ENCODE data around the gene ADTRP.

The ADTRP gene

DNA sequence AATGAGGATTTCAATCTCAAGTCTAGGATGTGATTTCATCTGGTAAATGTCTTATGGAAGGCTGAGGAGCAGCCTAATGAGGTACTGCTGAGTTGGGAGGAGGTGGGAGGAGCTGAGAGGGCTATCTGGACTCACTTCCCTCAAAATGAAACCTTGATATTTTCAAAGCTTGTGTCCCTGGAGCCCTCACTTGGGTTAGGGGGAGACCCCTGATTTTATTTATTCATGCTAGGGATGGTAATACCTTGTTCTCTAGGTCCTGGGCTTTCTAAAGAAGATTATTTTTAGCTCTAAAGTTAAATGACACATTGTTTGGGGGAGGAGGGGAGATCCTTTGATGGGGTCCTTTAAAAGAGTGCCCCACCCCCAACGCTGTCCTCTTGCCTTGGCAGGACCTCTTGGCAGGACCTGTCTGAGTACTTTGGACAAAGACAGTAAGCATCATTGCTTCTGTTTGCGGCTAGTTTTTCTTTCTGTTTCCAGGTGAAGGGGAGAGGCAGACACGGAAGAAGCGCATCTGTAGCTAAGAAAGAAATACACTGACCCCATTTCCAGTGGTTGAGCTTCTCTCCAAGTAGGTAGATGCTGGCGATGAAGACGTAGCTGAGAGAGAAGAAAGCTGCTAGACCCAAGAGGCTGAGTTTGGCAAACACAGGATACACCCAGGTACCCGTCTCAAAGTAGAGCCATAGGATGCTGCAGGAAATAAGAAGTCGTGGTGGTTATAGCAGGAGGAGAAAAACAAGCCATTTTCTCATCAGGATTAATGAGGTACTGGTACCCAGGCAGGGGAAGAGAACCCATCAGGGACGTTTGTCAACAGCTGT, 55.6 kb downstream of the ADTRP start:
- DNase-seq: no peak

DNA sequence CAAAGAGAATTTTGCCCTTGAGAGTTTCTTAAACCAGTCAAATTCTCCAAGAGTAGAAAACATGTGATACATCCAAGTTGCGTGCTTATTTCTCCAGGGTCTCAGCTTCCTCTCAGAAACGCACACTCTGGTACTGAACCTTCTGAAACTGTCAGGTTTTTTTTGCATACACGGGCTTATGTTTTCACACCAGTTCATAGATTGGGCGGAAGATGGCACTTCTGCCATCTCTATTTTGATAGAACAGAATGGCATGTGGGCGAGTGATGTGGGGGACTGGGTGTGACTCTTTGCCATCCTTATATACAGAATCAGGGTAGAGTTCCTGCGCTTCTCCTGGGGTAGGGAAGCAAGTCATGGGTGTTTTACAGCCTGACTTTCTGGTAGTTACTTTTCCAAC, 56.4 kb downstream of the ADTRP start:
- no peak for DNase-seq

DNA sequence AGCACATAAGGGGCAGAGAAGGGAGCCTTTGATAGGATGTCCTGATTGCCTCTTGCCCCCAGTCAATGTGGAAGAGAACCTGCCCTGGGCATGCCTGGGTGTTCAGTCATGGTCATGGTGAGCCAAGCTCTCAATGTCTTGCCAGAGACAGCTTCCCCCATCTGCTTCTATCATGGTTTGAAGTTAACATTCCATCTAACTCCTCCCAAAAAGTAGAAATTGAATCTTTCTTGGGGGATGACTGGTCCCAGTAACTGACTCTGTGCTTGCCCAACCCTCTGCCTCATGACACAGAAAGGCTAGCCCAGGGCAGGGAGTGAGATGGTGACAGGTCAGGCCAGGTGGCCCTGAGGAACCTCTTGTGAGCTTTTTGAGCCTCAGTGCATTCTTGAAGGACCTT, 60.1 kb downstream of the ADTRP start:
- DNase-seq: no peak

DNA sequence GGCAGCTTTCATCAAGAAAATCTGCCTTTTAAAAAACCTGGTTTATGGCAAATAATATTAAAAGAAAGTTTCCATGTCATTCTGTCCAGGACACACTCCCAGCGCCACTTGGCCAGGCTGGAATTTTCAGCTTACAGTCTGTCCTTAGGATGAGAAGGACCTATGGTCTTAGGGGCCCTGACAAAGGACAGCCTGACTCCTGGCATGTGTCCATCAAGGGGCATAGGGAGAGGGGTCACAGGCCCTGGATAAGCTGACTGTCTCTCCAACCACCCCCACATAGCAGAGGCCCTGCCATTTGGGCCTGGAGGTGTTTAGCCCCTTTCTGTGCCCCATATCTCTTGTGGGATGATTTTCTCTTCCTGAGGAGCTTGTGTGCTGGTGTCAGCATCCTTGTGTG, 60.6 kb downstream of the ADTRP start:
- no peak for DNase-seq

DNA sequence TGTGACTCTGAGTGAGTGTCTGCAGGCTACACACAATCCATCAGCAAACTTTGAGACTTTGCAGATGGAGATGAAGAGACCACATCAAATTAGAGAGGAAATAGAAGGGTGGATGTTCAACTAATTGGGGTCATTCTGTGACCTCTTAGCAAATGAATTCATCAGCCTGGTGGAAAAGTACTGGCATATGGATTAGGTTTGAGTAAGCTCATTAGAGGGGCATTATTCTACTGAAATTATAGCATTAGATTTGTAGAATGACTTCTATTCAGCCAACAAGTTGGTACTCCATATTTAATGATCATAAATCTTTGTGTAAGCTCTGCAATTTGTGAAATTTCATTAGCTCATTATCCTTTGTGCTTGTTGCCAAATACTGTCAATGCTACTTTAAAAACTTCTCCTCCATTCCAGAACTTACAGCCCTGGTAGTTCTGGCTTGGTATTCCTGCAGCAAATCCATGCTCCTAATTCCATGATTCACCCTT, 63.8 kb downstream of the ADTRP start:
- DNase-seq: no peak

DNA sequence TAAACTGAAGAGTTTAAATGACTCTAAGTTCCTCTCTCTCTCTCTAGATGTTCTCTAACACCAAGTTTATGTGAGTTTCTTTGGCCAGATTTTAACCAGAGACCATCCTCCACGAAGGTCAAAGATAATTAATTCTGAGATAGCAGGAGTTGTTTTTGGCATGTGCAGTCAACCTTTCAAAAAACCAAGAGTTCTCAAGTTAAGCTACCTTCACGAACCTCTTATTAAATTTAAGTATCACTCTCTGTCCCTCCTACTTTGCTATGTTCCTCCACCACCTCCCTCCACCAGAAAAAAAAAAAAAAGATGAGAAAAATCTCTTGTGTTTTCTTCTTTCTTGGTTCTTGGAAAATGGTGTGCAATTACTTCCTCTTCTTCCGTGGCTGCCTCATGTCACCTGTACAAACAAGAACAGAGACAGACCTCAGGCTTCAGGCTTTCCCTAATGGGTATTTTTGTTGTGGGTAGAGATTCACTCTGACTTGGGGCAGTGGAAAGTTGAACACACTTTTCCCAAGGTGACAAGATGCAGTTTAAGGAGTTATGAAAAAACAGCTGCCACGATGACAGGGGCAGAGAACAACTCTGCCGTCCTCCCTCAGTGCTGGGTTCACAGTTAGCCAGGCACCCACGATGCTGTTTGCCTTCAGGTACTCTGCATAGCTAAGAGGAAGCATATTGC, 64.3 kb downstream of the ADTRP start:
- DNase-seq: no peak

DNA sequence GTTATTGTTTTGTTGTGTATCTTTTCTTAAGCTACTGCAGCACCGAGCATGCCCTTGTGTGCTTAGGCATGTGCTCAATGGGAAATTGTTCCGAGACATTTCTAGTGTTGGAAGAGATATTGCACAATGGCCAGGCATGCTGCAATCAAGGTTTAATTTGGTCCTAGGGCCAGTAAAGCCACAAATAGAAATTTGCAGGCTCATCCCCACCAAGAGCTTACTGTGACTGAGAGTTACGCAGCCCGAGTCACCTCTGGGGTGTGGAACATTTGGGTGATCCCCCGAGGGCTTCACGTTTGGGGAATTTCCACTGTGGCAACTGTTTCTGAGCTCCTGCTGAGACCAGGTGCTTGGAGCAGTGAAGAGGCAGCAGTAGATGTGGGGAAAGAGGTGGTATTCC, 65.8 kb downstream of the ADTRP start:
- no peak for DNase-seq

DNA sequence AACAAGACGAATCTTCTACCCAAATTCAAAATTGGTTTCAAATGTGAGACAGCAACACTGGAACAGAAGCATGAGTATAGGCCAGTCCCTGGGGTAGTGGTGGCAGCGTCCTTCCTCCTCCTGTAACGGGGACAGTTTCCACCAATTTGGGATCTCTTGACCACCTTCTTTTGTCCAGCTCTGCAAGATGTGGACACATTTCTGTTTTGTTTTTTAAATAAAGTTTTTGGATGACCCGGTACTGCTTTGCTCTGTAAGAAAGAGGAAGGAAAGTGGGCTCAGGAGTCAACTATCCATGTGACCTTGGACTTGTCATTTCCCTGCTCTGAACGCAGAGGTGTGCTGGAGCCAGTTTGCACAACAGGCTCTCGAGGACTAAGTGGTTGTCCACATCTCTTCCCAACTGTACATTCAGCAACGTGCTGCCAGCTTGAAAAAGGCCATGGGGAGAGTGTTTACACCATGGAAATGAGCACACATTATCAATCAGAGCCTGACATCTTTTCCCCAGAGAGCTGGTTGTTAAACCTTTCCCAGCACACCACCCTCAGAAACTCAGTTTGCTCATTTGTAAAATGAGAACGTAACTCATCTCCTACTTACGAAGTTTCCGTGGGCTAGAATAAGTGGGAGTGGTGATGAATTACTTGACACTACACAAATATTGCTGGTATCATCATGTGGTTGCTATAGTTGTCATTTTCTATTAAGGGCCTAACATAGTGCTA, 66.5 kb downstream of the ADTRP start:
- no peak for DNase-seq

DNA sequence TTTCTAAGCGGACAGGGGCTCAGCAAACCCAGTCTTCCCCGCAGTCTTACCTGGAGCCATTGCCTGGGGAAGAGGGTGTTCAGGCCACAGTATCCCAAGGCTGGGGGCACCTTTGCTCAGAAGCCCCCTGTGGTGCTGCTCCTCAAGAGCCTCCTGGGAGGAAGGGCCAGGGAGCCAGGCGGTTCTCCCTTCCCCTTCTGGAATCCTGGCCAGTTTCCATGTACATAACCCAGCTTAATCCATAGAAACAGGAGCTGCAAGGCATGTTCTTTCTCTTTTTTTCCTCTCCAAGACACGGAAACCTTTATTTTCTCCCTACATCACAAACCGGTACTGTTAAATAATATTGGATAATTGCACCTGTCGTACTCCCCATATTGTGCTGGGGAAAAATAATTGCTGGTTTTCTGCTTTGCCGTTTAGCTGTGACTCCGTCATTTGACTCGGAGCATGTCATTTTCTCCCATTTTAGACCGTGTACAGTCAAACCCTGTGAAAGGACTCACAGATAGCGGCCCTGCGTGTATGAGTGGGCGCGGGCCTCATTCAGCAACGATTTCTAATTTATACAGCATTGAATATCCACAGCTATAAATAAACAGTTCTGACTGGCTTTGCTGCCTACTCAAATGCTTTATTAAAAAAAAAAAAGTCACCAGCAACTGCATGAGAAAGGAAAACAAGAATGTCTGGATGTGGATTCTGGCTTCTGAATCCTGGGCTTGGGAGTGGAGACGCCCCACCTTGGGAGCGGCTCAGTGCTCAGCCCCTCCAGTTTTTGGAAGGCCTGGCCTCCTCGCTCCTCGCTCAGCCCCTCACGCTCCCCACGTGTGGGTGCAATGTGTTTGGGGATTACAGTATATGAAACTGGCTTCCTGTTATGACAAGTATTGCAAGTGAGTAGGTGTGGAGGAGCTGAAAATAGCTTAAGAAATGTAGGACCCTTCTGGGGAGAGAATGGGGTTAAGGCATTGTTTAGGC, 67.3 kb downstream of the ADTRP start:
- DNase-seq: no peak

DNA sequence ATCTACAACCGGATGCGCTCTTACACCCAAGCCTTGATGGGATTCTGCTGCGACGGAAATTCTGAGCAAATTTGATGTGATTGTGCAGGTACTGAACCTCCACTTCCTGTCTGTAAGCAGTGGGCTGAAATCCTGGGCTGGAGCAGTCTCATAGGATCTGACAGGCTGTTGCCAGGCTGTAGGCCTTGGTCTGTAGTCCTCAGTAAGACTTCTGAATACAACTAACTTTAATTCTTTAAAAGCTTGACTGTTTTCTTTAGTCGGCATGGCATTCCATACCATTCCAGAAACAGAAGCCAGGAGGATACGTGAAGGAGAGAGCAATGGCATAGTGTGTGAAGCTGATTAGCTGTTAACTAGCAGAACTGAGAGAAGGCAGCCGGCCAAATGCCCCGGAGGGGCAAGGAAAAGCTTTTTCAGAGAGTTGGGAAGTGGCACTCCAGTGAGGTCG, 68.3 kb downstream of the ADTRP start:
- no peak for DNase-seq

DNA sequence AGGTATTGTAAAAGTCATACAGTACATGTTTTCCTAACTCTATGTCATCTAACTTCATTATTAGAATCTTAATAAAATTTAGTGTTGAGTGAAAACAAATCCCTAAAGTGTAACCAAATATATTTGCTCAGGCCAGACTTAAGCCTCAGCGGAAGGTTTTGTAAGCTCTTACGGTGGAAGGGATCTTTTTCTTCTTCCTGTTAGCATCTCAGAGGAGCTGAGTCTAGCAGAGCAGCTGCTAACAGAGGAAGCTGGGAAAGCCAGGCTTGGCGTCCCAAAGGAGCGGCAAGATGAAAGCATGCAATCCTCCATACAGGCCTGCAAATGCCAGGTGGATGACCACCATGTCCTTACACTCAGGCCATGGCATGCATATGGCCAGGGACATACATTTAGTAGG, 72.4 kb downstream of the ADTRP start:
- DNase-seq: no peak

DNA sequence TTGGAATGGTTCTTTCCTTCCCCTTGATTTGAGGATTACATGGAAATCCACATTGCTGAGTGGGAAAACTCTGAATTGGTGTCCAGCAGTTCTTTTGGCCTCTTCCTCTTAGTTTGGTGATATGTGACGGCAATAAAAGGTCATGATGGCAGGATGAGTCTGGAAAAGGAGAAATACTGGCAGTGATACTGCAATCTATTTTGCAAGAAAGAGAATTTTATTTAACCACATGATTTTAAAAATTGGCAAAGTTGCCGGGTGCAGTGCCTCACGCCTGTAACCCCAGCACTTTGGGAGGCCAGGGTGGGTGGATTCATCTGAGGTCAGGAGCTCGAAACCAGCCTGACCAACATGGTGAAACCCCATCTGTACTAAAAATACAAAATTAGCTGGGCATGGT, 73.1 kb downstream of the ADTRP start:
- no peak for DNase-seq

DNA sequence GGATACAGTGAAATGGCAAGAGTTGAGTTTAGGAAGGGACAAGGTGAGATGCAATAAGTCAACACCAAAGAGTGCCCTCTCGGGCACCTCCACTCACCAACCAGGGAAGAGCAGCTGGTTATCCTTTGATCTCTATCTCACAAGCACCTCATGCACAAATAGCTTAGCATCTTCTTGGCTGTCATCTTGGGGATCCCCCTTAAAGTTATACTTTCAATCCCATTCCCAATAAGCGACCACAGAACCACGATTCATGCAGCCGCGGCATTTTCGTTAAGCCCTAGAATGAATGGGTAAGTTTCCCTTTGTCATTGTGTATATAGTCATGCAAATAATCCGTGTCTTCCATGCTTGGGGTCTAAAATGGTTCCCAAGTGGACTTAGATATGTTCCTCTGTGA, 73.5 kb downstream of the ADTRP start:
- DNase-seq: no peak

DNA sequence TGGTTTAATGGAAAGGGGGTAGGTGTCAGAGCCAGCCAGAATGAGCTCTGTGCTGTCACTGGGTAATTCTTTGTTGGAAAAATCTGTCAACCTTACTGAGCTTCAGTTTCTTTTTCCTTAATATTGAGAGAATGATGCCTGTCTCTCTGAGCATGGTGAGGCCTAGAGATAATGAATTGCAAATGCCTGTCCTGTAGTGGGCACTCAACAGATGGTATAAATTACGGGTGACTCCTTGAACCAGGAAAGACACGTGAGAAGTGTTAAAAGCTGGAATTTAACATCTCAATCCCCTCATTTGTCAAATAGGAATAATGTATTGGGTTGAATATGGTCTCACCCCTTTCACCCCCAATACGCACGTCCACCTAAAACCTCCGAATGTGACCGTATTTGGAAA, 74.9 kb downstream of the ADTRP start:
- DNase-seq: no peak

DNA sequence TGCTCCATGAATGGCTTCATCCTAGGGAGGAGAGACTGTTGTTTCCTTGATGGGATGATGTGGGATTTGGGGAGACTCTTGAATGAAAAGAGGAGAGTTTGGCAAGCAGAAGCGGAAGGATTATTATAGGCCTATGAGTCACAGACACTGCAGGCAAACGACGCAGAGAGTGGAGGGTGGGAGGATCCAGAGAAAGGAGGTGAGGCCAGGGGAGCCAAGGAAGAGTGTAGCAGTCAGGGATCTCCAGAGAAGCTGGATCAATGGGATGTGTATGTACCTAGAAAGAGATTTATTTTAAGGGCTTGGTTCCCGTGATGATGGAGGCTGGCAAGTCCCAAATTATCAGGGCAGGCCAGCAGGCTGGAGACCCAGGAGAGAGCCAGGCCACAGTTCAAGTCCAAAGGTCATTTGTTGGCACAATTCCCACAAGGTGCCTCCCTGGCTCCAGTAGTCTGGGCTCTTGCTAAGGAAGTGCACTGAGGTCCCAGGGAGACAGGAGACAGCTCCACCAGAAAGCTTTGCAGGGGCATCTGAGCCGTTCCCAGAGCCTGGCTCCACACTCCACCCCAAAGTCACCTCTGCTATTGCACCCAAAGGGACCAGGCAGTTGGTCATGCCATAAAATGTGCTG, 76.0 kb downstream of the ADTRP start:
- DNase-seq: no peak

DNA sequence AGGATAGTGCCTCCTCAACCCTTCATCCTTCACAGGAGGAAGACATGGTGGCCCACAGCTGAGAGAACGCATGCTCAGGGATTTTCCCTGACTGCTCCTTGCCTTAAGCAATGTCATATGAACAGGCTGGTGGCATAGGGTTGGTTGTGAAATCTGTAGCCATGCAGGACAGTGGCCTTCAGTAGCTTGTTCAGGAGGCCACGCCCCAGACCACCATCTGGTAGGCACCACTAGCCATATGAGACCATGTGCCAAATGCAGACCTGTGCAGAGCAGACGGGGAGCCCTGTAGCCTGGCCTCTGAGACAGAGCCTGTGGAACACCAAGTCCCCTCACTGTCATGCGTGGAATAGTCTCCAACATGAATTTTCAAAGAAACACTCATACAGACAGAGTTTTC, 76.5 kb downstream of the ADTRP start:
- no peak for DNase-seq

DNA sequence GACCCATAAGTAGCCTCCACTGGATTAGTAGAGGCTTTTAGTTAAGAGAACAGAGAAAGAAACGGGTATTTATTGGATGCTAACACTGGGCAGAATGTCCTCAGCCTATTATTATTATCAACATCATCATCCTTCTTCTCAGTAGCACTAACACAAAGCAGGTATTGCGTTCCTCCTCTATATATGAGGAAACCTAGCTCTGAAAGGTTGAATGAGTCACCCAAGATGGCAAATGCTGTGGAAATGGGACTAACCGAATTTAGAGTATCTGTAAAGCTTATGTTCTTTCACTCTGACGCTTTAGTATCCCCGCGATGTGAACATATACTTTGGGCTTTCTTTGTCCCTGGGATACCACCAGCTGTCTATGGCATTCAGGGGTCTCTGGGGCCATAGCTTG, 77.0 kb downstream of the ADTRP start:
- no peak for DNase-seq

DNA sequence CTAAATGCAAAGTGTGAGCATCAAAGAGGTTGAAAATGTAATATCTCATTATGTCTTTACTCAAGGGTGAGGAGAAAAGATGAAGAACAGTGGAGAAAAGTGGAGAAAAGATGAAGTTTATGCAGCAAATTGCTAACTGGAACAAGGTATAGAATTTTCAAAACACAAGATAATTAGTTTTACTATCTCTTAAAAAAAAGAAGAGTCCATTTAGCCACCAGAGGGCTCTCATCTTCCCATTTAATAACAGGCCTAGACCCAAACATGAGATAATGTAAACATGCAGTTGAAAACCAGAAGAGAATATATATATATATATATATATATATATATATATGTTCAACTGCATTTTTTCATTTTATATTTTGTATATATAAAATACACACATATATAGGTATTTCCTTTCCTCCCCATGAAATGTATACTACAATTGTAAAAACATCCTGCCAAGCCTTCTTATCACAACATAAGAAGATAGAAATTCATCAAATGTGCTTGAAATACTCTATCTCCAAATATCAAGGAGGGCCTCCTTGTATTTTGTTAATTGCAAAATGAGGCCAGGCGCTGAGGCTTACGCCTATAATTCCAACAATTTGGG, 78.4 kb downstream of the ADTRP start:
- no peak for DNase-seq

DNA sequence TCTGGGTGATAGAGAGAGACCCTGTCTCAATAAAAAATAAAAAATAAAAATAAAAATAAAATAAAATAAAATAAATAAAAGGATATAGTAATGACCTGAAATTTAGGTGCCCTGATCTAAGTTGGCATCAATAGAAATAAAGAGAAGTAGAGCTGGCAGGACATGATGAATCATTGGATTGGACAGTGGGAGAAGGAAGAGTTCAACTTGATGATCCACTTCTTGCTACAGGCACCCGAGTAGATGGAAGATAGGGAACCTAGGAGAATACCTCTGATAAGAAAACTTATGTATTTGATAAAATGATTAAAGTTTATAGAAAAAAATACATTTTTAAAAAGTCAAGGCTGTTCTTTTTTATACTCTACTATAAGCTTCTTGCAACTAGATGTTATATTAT, 79.0 kb downstream of the ADTRP start:
- no peak for DNase-seq

DNA sequence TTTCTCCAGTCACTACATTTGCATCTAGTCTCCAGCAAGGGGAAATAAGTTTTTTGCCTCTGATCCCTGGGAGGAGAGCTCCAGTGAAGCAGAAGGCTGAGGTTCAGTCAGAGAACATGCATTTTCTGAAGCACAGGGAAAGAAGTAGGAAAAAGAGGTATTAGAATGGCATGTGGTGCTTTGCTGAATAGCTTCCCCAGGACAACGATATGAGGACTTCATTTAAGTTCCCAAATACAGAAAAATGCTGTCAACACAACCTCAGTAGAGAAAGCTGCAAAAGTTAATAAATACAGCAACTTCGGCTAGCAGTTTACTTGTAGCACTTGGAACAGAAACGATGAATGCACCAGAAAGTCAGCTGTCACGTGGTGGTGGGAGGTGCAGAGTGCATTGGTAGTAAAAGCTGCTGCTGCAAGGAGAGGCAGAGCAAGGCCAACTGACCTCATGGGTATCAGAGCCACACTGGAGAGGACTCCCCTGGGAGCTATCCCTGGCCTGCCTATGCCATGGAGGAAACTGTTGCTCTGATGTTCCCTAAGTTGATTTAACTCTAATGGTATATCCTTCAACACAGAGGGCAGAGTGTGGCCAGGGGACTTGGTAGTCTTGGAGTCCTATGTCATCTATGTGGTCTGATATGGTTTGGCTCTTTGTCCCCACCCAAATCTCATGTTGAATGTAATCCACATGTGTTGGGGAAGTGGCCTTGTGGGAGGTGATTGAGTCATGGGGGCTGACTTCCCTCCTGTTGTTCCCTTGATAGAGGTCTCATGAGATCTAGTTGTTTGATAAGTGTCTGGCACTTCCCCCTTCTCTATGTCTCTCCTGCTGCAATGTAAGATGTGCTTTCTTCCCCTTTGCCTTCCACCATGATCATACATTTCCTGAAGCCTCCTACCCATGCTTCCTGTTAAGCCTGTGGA, 85.9 kb downstream of the ADTRP start:
- no peak for DNase-seq

Measured in T-helper 9 cell (primary cell).